Activated naive CD4-positive, alpha-beta T cell treated with Interleukin-2 at 50 U/mL for 16 hours (primary cell): Measurements from ENCODE around the gene THY1.
"Not testable (repeated sequence)": the region's sequence is repeated elsewhere in the genome, so short reads cannot be mapped to it uniquely, and the experiment has no call there.

Experiments used
- DNase-seq: peaks from one replicate; pipeline ENCODE4 v3.0.0-alpha.2; 2020

Gene THY1

GRCh38 chr11:119422809-119423508 is at the start of gene THY1:
THY1 (minus strand) TSS chr11:119423172; CDS start chr11:119420905, 2,267 bp downstream.
- DNase-seq, result no peak

DNA sequence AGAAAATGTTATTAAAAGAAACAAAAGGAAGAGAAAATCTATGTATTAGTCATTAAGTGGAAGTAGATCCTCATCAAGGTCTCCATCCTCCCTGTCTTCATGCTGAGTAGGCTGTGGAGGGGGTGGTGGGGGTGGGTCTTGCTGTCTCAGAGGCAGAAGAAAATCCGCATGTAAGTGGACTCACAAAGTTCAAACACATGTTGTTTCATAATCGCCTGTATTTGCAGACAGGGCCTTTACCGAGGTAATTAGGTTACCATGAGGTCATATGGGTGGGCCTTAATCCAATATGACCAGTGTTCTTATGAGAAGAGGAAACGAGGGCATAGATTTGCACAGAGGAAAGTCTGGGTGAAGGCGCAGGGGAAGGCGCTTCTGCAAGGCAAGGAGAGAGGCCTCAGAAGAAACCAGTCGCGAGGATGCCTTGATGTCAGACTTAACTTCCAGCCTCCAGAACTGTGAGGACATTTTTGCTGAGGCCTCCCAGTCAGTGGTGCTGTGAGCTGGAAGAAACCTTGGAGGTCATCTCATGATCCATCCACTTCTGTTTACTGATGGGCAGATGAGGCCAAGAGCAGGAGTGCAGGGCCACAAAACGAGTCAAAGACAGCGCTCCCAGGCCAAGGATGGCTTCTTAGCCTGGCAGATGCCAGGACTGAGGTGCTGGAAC is 49.3 kb upstream of the THY1 start:
- no peak for DNase-seq

- DNase-seq, result no peak
These were observed 48.4 kb upstream of the THY1 start for GRCh38 chr11:119471329-119471728.

- no peak for DNase-seq
These were observed 47.6 kb upstream of the THY1 start for GRCh38 chr11:119470317-119471291.

DNA sequence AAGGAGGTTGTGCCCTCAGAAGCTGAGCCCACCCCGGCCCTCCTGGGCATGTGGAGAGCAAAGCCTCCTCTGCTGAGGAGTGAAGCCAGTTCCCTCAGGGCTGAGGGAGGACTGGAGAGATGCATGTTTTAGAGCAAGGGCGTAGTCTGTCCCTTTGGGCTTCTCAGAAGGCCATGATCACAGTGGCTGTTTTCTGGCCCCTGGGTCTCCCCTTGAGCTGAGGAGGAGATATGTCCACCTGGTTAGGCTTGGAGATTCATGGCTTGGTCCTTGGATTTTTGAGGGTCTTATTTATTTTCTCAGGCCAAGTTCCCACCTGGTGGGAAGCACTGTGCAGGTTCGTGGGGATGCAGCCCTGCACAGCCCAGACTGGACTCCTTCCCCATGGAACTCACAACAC is 46.5 kb upstream of the THY1 start:
- DNase-seq, result no peak

- DNase-seq, result no peak
These were observed 45.5 kb upstream of the THY1 start for GRCh38 chr11:119468511-119468910.

- no peak for DNase-seq
These were observed 38.4 kb upstream of the THY1 start for GRCh38 chr11:119461229-119461963.

DNA sequence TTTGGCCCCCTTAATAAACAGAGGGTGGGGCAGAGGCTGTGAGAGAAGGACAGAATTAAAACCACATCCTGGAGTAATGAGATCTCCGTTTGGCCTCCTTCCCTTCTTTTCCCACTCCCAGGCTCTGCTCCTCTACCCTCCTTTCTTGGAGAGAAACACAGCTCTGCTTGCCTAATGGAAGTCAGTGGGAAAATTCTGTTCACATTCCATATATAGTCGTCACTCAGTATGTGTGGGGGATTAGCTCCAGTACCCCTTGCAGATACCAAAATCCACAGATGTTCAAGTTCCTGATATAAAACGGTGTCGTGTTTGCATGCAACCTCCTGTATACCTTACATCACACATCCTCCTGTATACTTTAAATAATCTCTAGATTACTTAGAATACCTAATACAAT is 37.6 kb upstream of the THY1 start:
- no peak for DNase-seq

DNA sequence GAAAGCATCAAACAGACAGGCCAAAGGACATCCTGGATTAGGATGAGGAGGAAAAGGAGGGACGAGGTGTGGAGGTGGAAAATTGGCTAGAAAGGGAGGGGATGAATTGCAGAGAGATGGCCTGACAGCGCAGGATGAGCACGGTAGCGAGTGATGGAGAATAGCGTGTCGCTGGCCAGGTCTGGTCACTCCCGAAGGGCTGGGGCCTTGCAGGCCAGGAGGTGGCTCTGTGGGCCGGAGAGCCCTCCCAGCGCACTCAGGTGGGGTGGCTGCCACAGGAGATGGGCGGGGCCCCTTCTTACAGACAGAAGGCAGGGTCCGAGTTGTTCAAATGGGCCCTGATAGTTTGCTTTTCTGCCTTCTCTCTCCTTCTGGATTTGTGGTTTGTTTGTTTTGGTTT is 37.1 kb upstream of the THY1 start:
- DNase-seq, result no peak

- DNase-seq, result no peak
These were observed 36.5 kb upstream of the THY1 start for GRCh38 chr11:119459293-119459976.

DNA sequence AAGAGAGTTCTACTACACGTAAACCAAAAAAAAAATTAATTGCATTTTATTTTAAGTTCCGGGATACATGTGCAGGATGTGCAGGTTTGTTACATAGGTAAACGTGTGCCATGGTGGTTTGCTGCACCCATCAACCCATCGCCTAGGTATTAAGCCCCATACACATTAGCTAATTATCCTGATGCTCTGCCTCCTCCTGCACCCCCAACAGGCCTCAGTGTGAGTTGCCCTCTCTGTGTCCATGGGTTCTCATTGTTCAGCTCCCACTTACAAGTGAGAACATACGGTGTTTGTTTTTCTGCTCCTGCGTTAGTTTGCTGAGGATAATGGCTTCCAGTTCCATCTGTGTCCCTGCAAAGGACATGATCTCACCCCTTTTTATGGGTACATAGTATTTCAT is 32.7 kb upstream of the THY1 start:
- DNase-seq, result not testable (repeated sequence)

GRCh38 chr11:119455241-119455640 is 32.3 kb upstream of the THY1 start:
- DNase-seq, result not testable (repeated sequence)

GRCh38 chr11:119453881-119454280 is 30.9 kb upstream of the THY1 start:
- no peak for DNase-seq

GRCh38 chr11:119450590-119451326 is 27.8 kb upstream of the THY1 start:
- no peak for DNase-seq

- DNase-seq, result no peak
These were observed 26.5 kb upstream of the THY1 start for GRCh38 chr11:119449498-119449897.

DNA sequence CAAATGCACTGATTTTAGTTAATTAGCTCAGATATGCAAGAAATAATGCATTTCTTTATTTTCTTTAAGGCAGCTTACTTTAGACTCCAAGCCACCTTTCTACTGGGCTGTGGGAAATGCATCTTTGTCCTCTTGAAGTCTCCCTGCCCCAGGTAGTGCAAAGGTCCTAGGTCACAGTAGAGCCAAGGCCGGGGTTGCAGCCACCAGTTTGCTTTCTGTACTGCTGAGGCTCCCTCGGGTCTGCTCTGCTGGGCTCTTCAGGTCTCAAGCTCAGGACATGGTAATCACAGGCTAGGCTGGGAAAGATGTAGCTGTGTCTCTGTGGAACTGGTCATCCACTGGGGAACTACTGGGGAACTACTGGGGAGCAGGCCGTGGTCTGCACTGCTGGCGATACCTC is 25.4 kb upstream of the THY1 start:
- DNase-seq, result no peak

GRCh38 chr11:119447664-119448242 is 24.8 kb upstream of the THY1 start:
- DNase-seq, result no peak

DNA sequence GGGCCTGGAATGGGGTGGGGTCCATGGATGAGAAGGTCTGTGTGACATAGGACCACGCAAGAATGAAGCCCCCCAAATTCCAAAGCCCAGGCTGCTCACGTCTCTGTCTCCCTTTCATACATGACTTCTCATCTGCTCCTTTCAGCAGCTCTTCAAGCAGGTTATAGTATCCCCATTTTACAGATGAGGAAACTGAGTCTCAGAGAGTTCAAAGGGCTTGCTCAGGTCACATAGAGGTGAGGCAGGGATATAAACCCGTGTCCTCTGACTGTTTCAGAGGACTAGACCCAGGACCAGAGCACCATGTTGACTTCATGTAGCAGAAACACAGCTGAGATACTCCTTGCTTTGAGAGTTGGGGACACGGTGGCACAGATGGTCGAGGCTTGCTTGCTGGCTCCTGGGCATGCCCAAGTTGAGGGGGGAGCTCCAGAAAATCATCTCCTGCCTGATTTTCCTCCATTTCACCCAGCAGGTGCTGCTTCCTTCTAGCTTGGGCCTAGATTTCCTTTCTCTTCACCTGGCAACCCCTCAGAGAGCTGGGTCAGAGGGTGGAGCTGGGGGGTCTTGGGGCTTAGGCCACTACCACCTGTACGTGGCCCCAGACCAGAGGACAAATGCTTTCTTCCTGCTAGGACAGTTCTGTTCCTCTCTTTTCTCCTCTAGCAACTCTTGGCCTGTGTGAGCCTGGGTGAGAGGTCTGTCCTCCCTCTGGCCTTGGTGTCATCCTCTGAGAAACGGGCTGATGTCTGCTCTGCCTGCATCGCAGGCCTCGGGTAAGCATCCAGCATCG is 24.1 kb upstream of the THY1 start:
- DNase-seq, result no peak

GRCh38 chr11:119446434-119446833 is 23.5 kb upstream of the THY1 start:
- DNase-seq, result no peak

- no peak for DNase-seq
These were observed 22.9 kb upstream of the THY1 start for GRCh38 chr11:119445850-119446249.
